K562 (cell line): ENCODE data around the gene LMNA. TPM values are rescaled to one million over a fixed set of nuclear protein-coding genes. Genes with fewer than 3 reads are reported as not detected.
A peak's percentile ranks its signal among the peaks of the same experiment; 100 is the strongest.

ENCODE experiments used
- ARNT ChIP-seq, 2 experiments: fragments of 450-650 bp; IDR thresholded peaks; 2 replicates each; pipeline ENCODE4 v1.6.1; 2016; ENCODE audit warnings: mild to moderate bottlenecking in 1 of 2
- ATF1 ChIP-seq, 2 experiments: fragments of 450-650 bp in 1 of 2; IDR thresholded peaks; 2 replicates each; pipeline ENCODE4 v1.6.1; 2016; ENCODE audit warnings: missing compliant biosample characterization in 1 of 2, missing genetic modification characterization in 1 of 2
- BDP1 ChIP-seq: IDR thresholded peaks from 3 replicates; pipeline ENCODE4 v1.6.1; 2011; ENCODE audit not compliant: insufficient read length, insufficient read depth
- CREM ChIP-seq: IDR thresholded peaks from 2 replicates; pipeline ENCODE4 v1.6.1; 2014; ENCODE audit warnings: antibody characterized with exemption, low read depth
- E2F8 ChIP-seq: fragments of 450-650 bp; IDR thresholded peaks from 2 replicates; pipeline ENCODE4 v1.7.1; 2018; ENCODE audit warnings: mild to moderate bottlenecking, low read depth; ENCODE audit not compliant: partially characterized antibody
- GATAD2A ChIP-seq: fragments of 450-650 bp; IDR thresholded peaks from 2 replicates; pipeline ENCODE4 v1.6.1; 2017
- RBM25 ChIP-seq: fragments of 200-400 bp; formaldehyde crosslinking; IDR thresholded peaks from 2 replicates; pipeline ENCODE4 v1.6.1; 2018; ENCODE audit warnings: low read length, low read depth, moderate library complexity; ENCODE audit not compliant: severe bottlenecking
- SETDB1 ChIP-seq: IDR thresholded peaks from one replicate; pipeline ENCODE4 v1.6.1; 2012; ENCODE audit warnings: low read length, control low read depth, inconsistent platforms
- SMARCC2 ChIP-seq: fragments of 450-650 bp; IDR thresholded peaks from 2 replicates; pipeline ENCODE4 v1.6.1; 2017; ENCODE audit warnings: antibody characterized with exemption, moderate library complexity, mild to moderate bottlenecking, low read depth
- SP1 ChIP-seq: sonication (generic); formaldehyde crosslinking; IDR thresholded peaks from 2 replicates; pipeline ENCODE4 v1.8.1; 2022; ENCODE audit warnings: mild to moderate bottlenecking, missing genetic modification reagents
- TCFL5 ChIP-seq: fragments of 250-450 bp; sonication (Bioruptor Pico); conservative IDR thresholded peaks from 2 replicates; pipeline ENCODE4 v1.6.1; 2021; ENCODE audit warnings: mild to moderate bottlenecking, moderate library complexity, matching md5 sums
- XRCC4 ChIP-seq: IDR thresholded peaks from one replicate; pipeline ENCODE4 v1.6.1; 2011; ENCODE audit not compliant: insufficient read depth, insufficient read length; ENCODE audit errors: extremely low read depth
- ZNF507 ChIP-seq: conservative IDR thresholded peaks from 2 replicates; pipeline ENCODE4 v1.6.1; 2017; ENCODE audit warnings: missing genetic modification characterization, missing compliant biosample characterization
- polyA plus RNA-seq, 8 experiments: library from polyadenylated mRNA; depleted of rRNA in 4 of 8; stranded (reverse) in 5 of 8; unstranded in 3 of 8; fragments of >200 nt; fragmentation: Nextera tagmentation in 2 of 8; fragmentation: Illumina TruSeq in 1 of 8; extraction: Ambion mirVana in 2 of 8; extraction: Trizol in 1 of 8; gene quantifications; 2 replicates each; pipeline versions ENCODE4 v1.2.1 to v1.2.3, GENCODE V29; 2011 to 2014; ENCODE audit warnings: inconsistent platforms in 1 of 8, missing spikeins in 1 of 8
- total RNA-seq, 7 experiments: library from RNA; depleted of rRNA in 6 of 7; stranded (reverse); fragments of >200 nt in 6 of 7; fragmentation: Illumina TruSeq in 2 of 7; extraction: Trizol in 2 of 7; gene quantifications; 2 replicates each; pipeline versions ENCODE4 v1.2.1 to v1.2.3, GENCODE V29; 2011 to 2021; ENCODE audit warnings: low replicate concordance in 1 of 7
- TF ChIP-seq, protein P1 (sequence below): fragments of 450-650 bp; formaldehyde crosslinking; IDR thresholded peaks from 2 replicates; pipeline ENCODE4 v1.4.0; 2022; ENCODE audit warnings: missing genetic modification characterization
- TF ChIP-seq, protein P2 (sequence below): fragments of 450-650 bp; IDR thresholded peaks from 2 replicates; pipeline ENCODE4 v1.6.1; 2016; ENCODE audit warnings: low read depth

Gene LMNA
- total and polyA plus RNA-seq, 9 of the 15 experiments (the other 6 are each of a cell fraction or from before 2014, with no cell fraction given): 1.00 to 347 (median 88.2) TPM

DNA sequence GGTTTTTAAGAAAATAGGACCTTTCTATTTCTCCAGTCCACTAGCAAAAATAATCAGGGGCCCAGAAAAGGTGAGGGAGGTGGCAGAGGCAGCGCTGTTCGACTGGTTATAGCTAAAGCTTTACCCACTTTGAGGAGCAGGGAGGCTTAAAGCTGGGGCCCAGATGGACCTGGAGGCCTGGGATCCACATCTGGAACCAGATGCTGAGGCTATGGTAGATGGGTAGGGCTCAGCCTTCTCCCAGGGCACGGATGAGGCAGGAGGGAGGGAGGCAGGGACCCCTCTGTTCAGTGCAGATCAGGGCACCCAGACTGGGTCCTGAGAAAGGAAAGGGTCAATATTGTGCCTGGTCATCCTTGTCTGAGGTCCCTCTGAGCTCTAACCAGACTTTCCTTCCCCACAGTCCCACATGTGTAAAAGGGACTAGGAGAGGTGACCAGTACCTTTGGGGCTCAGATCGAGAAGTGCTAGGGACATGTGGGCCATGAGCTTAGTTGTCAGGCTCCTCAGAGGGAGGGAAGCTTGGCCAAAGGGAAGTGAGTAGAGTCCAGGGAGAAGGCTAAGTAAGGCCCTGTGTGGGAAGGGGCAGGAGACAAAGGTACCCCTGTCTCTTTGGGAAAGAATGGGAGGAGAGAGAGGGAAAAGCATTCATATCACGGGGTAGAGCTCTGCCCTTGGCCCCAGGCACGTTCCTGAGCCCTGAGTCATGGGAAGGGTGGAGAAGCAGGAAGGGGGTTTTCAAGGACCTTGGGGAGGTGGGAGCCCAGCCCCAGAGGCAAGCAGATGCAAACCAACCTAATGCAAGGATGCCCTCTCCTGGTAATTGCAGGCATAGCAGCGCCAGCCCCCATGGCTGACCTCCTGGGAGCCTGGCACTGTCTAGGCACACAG, 15.4 kb downstream of the LMNA start (continued):
- TF ChIP-seq, protein P1, sequence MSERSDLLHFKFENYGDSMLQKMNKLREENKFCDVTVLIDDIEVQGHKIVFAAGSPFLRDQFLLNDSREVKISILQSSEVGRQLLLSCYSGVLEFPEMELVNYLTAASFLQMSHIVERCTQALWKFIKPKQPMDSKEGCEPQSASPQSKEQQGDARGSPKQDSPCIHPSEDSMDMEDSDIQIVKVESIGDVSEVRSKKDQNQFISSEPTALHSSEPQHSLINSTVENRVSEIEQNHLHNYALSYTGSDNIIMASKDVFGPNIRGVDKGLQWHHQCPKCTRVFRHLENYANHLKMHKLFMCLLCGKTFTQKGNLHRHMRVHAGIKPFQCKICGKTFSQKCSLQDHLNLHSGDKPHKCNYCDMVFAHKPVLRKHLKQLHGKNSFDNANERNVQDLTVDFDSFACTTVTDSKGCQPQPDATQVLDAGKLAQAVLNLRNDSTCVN: no peak
- TF ChIP-seq TCFL5: no peak
- TF ChIP-seq RBM25: no peak
- TF ChIP-seq ZNF507 (tag): no peak
- no peak; the same call in 1 of the 2 replicates for TF ChIP-seq CREM
- 0 out of 2 replicates have a peak, but pooled peaks have one; percentile 55 for TF ChIP-seq GATAD2A
- TF ChIP-seq ARNT (IDR thresholded peaks at IDR 0.05): no peak
- TF ChIP-seq SP1 (CRISPR knock-in tag): 0 out of 2 replicates have a peak, but pooled peaks have one; percentile 53
- no peak for TF ChIP-seq XRCC4
- no peak for TF ChIP-seq E2F8
- no peak for TF ChIP-seq SETDB1
- TF ChIP-seq, protein P2, sequence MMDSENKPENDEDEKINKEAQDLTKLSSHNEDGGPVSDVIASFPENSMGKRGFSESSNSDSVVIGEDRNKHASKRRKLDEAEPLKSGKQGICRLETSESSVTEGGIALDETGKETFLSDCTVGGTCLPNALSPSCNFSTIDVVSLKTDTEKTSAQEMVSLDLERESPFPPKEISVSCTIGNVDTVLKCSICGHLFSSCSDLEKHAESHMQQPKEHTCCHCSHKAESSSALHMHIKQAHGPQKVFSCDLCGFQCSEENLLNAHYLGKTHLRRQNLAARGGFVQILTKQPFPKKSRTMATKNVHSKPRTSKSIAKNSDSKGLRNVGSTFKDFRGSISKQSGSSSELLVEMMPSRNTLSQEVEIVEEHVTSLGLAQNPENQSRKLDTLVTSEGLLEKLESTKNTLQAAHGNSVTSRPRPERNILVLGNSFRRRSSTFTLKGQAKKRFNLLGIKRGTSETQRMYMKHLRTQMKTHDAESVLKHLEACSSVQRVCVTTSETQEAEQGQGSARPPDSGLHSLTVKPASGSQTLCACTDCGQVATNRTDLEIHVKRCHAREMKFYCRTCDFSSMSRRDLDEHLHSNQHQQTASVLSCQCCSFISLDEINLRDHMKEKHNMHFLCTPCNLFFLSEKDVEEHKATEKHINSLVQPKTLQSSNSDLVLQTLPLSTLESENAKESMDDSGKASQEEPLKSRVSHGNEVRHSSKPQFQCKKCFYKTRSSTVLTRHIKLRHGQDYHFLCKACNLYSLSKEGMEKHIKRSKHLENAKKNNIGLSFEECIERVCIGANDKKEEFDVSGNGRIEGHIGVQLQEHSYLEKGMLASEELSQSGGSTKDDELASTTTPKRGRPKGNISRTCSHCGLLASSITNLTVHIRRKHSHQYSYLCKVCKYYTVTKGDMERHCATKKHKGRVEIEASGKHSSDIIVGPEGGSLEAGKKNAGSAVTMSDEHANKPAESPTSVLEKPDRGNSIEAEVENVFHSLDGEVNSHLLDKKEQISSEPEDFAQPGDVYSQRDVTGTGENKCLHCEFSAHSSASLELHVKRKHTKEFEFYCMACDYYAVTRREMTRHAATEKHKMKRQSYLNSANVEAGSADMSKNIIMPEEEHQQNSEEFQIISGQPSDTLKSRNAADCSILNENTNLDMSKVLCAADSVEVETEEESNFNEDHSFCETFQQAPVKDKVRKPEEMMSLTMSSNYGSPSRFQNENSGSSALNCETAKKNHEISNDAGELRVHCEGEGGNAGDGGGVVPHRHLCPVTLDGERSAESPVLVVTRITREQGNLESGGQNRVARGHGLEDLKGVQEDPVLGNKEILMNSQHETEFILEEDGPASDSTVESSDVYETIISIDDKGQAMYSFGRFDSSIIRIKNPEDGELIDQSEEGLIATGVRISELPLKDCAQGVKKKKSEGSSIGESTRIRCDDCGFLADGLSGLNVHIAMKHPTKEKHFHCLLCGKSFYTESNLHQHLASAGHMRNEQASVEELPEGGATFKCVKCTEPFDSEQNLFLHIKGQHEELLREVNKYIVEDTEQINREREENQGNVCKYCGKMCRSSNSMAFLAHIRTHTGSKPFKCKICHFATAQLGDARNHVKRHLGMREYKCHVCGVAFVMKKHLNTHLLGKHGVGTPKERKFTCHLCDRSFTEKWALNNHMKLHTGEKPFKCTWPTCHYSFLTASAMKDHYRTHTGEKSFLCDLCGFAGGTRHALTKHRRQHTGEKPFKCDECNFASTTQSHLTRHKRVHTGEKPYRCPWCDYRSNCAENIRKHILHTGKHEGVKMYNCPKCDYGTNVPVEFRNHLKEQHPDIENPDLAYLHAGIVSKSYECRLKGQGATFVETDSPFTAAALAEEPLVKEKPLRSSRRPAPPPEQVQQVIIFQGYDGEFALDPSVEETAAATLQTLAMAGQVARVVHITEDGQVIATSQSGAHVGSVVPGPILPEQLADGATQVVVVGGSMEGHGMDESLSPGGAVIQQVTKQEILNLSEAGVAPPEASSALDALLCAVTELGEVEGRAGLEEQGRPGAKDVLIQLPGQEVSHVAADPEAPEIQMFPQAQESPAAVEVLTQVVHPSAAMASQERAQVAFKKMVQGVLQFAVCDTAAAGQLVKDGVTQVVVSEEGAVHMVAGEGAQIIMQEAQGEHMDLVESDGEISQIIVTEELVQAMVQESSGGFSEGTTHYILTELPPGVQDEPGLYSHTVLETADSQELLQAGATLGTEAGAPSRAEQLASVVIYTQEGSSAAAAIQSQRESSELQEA: no peak
- TF ChIP-seq BDP1: no peak
- TF ChIP-seq ATF1 (CRISPR knock-in tag; IDR thresholded peaks at IDR 0.05): no peak
- TF ChIP-seq ATF1 (tag; IDR thresholded peaks at IDR 0.05): 0 out of 2 replicates have a peak, but pooled peaks have one; percentile 23
- TF ChIP-seq SMARCC2: no peak
